ENCODE measurements around the gene CYB5R4. TPM values are rescaled to one million over a fixed set of nuclear protein-coding genes. Genes with fewer than 3 reads are reported as not detected.
"Not testable (repeated sequence)": the region's sequence is repeated elsewhere in the genome, so short reads cannot be mapped to it uniquely, and the experiment has no call there.

Gene CYB5R4
- polyA plus RNA-seq, 1 donor = 9.8 TPM

DNA sequence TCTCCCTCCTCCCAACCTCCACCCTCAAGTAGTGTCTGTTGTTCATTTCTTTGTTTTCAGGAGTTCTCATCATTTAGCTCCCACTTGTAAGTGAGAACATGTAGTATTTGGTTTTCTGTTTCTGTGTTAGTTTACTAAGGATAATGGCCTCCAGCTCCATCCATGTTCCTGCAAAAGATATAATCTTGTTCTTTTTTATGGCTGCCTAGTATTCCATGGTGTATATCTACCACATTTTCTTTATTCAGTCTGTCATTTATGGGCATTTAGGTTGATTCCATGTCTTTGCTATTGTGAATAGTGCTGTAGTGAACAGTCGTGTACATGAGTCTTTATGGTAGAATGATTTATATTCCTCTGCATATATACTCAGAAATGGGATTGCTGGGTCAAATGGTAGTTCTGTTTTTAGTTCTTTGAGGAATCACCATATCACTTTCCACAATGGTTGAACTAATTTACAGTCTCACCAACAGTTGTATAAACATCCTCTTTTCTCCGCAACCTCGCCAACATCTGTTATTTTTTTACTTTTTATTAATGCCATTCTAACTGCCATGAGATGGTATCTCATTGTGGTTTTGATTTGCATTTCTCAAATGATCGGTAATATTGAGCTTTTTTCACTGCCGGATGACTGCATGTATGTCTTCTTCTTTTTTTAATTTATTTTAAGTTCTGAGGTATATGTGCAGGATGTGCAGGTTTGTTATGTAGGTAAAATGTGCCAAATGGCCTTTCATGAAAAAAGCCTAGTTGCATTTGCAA lies 48.3 kb downstream of the CYB5R4 start:
- not testable (repeated sequence) for DNase-seq

- no peak for DNase-seq
These were observed 49.3 kb downstream of the CYB5R4 start for GRCh38 chr6:83908813-83909212.

DNA sequence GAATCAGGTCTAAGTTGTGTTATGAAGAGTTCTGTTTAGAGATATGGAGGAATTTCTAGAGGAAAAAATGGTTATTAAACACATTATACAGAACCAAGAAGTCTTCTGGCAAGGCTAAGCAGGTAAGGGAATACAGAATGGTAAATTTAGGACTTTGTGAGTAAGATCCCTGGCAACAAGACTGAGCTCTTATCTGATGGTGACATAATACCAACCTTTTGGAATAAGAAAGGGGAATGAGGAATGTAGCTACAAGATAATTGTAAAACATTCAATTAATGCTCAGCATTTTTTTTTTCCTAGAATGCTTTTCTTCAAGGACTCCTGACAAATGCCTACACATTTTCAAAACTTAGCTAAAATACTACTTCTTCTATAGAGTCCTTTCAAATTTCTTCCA lies 51.8 kb downstream of the CYB5R4 start:
- no peak for DNase-seq

DNA sequence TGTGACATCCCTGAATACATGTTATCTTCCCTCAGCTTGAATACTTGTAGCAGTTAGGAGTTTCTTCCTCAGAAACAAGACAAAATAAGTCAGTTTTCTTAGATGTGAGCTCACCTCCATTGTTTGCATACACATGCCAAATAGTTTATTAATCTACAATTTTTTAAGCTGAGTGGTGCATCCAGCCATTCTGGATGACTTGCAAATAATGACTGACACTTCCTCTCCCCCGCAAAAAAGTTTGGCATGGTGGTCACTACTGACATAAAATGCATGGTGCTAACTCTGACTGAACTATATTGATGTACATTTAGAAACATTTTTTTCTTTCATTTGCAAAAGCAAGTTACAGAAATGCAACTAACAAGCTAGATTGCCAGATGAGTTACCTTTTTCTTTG lies 55.5 kb downstream of the CYB5R4 start:
- DNase-seq = no peak

DNA sequence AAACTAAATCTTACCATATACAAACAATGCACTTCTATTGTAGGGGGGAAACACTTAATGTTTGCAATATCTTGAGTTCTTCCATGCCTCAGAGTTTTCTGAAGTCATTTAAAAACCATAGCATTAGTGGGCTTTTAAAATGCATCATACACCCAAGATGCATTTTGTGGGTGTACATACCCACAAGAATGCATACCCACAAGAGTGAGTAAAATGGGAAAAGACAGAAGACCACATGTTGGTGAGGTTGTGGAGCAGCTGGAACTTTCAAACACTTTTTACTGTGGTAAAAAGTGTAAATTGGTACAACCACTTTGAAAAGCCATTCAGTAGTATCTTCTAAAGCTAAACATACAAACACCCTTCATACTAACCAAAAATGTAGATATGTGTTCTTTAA lies 57.5 kb downstream of the CYB5R4 start:
- no peak for DNase-seq

GRCh38 chr6:83920017-83920416 lies 60.5 kb downstream of the CYB5R4 start:
- DNase-seq = no peak

- no peak for DNase-seq
These were observed 61.8 kb downstream of the CYB5R4 start for GRCh38 chr6:83921315-83921714.

DNA sequence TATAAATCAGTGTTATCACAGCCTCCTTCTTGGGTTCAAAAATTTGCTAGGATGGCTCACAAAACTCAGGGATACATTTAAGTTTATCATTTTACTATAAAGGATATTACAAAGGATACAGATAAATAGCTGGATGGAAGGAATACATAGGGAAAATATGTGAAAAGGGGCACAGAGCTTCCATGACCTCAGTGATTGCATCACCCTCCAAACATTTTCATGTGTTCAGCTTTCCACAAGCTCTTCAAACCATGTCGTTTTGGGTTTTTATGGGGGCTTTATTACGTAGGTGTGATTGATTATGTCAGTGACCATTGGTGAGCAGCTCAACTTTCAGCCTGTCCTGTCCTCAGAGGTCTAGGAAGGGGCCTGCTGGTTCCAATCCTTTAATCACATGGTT lies 68.0 kb downstream of the CYB5R4 start:
- no peak for DNase-seq

DNA sequence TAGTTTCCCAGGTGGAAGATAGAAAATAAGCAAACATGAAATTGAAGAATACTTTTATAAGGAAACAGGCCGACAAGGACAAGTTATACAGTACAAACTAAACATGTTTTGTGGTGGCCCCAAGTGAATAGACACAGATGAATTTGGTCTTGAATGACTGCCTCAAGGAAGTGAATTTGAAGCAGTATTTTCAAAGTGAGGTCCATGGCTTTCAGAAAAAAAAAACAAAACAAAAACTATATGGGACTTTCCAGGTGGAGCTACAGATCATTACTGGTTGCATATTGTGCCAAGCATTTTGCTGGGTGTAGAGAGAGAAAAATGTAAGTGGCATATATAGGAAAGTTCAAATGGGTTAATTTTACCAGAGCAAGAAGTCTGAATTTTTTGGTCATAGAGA lies 68.8 kb downstream of the CYB5R4 start:
- DNase-seq = no peak

GRCh38 chr6:83946201-83946833 lies 86.8 kb downstream of the CYB5R4 start:
- not testable (repeated sequence) for DNase-seq

GRCh38 chr6:83947983-83948382 lies 88.5 kb downstream of the CYB5R4 start:
- not testable (repeated sequence) for DNase-seq

DNA sequence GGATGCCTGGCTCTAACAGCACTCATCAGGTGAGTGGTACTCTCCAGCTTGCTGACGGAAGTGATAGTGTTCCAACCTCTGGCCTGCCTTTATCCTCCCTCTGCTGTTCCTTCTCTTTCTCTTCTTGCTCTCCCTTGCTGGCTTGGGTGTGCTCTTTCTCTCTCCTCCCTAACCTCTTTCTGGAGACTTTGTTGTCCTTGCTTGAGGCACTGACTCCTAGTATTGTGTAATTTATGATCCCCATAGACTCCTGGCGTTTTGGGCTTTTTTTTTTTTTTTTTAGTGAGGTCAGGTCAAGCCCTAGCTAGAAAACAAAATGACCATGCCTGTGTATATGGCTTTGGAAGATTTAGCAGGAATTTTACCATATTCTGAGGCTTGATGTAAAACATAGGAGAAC lies 89.4 kb downstream of the CYB5R4 start:
- DNase-seq = peak; percentile 2

- DNase-seq = not testable (repeated sequence)
These were observed 91.9 kb downstream of the CYB5R4 start for GRCh38 chr6:83951423-83951822.

GRCh38 chr6:83952830-83953229 lies 93.3 kb downstream of the CYB5R4 start:
- DNase-seq = no peak

- DNase-seq = no peak
These were observed 94.9 kb downstream of the CYB5R4 start for GRCh38 chr6:83954371-83954770.

GRCh38 chr6:83958241-83958685 lies 98.8 kb downstream of the CYB5R4 start:
- no peak for DNase-seq

DNA sequence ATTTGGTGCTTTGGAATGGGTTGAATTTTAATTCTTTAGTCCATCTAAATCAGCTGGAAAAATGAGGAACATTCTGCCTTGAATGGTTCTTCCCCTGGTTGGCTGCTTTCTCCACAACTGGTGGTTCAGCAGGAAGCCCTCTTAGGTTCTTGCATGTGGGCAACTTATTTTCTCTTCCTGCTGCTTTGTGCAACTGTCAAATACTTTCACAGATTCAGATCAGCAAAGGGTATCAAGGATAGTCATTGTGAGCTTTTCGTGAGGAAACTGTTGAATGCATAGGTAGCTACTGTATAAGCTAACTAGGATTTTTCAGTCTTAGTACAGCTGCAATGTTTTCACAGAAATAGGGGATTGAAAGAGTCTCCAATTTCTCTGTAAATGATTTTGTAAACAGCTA lies 101.2 kb downstream of the CYB5R4 start:
- no peak for DNase-seq

- DNase-seq = no peak
These were observed 103.1 kb downstream of the CYB5R4 start for GRCh38 chr6:83962582-83962981.

DNA sequence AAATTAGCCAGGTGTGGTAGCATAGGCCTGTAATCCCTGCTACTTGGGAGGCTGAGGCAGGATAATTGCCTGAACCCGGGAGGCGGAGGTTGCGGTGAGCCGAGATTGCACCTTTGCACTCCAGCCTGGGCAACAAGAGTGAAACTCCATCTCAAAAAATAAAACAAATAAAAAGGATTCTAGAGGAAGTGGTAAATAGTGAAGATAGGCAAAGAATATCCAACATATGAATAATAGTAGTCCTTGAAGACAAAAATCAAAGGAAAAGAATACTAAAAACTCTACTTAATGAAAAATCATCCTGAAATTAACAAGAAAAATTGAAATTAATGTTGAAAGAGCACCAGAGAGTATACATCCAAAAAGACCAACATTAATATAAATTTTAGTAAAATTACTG lies 107.0 kb downstream of the CYB5R4 start:
- no peak for DNase-seq

DNA sequence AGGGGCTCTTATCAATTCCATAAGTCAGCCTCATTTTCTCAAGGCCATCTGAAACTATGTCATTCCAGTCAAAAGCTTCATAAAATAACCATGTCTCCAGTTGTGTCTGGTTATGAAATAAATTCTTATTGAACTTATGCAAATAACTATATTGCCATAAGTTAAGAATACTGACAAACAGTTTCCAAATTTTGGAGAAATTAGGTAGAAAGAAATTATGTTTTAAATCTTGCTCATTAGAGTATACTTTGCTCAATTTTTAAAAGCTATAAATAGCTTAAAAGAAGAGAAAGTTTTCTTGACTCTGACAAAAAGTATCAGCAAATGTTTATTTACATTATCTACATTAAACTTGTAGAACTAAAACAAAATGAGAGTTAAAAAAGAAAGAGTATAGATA lies 111.1 kb downstream of the CYB5R4 start:
- DNase-seq = no peak

GRCh38 chr6:83974409-83975050 lies 115.0 kb downstream of the CYB5R4 start:
- no peak for DNase-seq

- no peak for DNase-seq
These were observed 116.7 kb downstream of the CYB5R4 start for GRCh38 chr6:83976037-83976755.

DNA sequence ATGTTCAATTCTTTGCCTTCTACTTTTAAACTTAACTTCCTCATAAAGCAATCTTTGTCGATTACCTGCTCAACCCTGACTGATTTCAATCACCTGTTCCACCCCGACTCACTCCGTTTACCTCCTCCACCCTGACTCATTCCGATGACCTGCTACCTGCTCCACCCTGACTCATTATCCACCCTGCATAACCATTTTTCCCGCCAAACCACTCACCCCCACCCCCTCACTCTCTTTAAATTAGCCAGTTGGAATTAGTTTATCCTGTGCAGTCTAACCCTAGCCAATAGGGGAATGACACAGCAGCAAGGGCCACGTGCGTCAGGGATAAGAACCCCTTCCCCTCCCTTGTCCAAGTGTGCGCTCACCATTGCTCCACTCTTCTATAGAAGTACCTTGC lies 117.4 kb downstream of the CYB5R4 start:
- DNase-seq = no peak

Measured in left kidney (tissue), 2 donors.